ENCODE data around the gene NHSL1. TPM values are rescaled to one million over a fixed set of nuclear protein-coding genes. Genes with fewer than 3 reads are reported as not detected.

NHSL1 gene
- total and polyA plus RNA-seq, 2 of the 8 experiments (the other 6 are each of a cell fraction or from before 2014, with no cell fraction given), result 7.2 to 32.4 TPM

- no peak overlapping the region for H2BK15ac ChIP-seq (ENCODE audit: low read length)
- H3K4me3 ChIP-seq (ENCODE audit: extremely low read depth in 1 of 4, insufficient read depth in 2 of 4, low read depth in 3 of 4, low read length in 4 of 4), result no peak overlapping the region
- TF ChIP-seq SUZ12 (IDR thresholded peaks at IDR 0.05; ENCODE audit: low read length) (no peak), BACH1 (IDR thresholded peaks at IDR 0.05; ENCODE audit: low read length) (no peak), RBBP5 (IDR thresholded peaks at IDR 0.05; ENCODE audit: borderline replicate concordance, low read depth, low read length) (no peak), E2F6 (IDR thresholded peaks at IDR 0.05) (no peak), KDM1A (IDR thresholded peaks at IDR 0.05; ENCODE audit: borderline replicate concordance, low read length) (no peak), RAD21 (IDR thresholded peaks at IDR 0.05 in 1 of 2, conservative IDR thresholded peaks at IDR 0.05 in 1 of 2; ENCODE audit: low read depth in 2 of 2, low read length in 2 of 2) (no peak), BRCA1 (IDR thresholded peaks at IDR 0.05; ENCODE audit: low read depth, low read length) (no peak), RNF2 (IDR thresholded peaks at IDR 0.05; ENCODE audit: borderline replicate concordance, low read depth, low read length, missing control alignments, poor library complexity, severe bottlenecking) (no peak), RFX5 (IDR thresholded peaks at IDR 0.05; ENCODE audit: borderline replicate concordance, low read depth, low read length) (no peak), TAF1 (IDR thresholded peaks at IDR 0.05; ENCODE audit: low read depth, low read length) (no peak)
- H4K8ac ChIP-seq (ENCODE audit: extremely low read depth, insufficient read depth, low read length), result no peak overlapping the region
- H4K91ac ChIP-seq (replicated peaks; ENCODE audit: insufficient read length, low read length), result no peak overlapping the region
- no peak overlapping the region for H2BK5ac ChIP-seq (ENCODE audit: low read depth, low read length)
- no peak overlapping the region for H4K5ac ChIP-seq (ENCODE audit: insufficient read length, low read depth, low read length)
- POLR2A ChIA-PET (ENCODE audit: partially characterized antibody), result interaction anchor here (0.6 to 3.3 kb wide), 9 partner anchors 8 to 395 kb away, joined by 3 to 20 read pairs (median 4); no protein-coding TSS in a partner anchor
- FAIRE-seq (no peak), DNase-seq (ENCODE audit: low read depth in 1 of 2, low spot score in 2 of 2) (no peak)
- H3K79me2 ChIP-seq (ENCODE audit: control insufficient read depth in 1 of 2, insufficient read depth in 2 of 2, low read length in 2 of 2), result peaks cover 0 to 31% of the 10 kb centered on the region in 2 experiments; a peak in 3 of 4 replicates
- no peaks in the 10 kb centered on the region for H3K9me3 ChIP-seq (ENCODE audit: insufficient read depth in 2 of 2, low read depth in 1 of 2, low read length in 1 of 2)
- no peak overlapping the region for H2BK12ac ChIP-seq (ENCODE audit: low read depth, low read length)
- no peak overlapping the region for H3K14ac ChIP-seq (ENCODE audit: insufficient read length)
- H2BK20ac ChIP-seq (ENCODE audit: low read length), result no peak overlapping the region
- no peak overlapping the region for H3K9ac ChIP-seq (replicated peaks in 1 of 4; ENCODE audit: extremely low read depth in 1 of 4, low read depth in 3 of 4, low read length in 3 of 4)
- H3K23ac ChIP-seq (ENCODE audit: insufficient read length), result no peak overlapping the region
- no peak overlapping the region for H3K56ac ChIP-seq (replicated peaks; ENCODE audit: insufficient read length, low read depth, low read length)
- H3K23me2 ChIP-seq (ENCODE audit: low read depth, low read length), result peaks cover 6% of the 10 kb centered on the region
- no peak overlapping the region; a peak in 1 of 4 replicates for H3K4me2 ChIP-seq (ENCODE audit: insufficient read depth in 1 of 2, low read depth in 2 of 2, low read length in 2 of 2)
- no peak overlapping the region for H3K4ac ChIP-seq (replicated peaks; ENCODE audit: insufficient read length, low read depth, low read length)
- no peak overlapping the region for H3K18ac ChIP-seq (ENCODE audit: extremely low read depth, low read length)
- H4K20me1 ChIP-seq (replicated peaks in 1 of 2; ENCODE audit: control insufficient read depth in 1 of 2, insufficient read depth in 2 of 2, low read length in 2 of 2), result no peaks in the 10 kb centered on the region
- H3K4me1 ChIP-seq (replicated peaks in 1 of 4; ENCODE audit: control insufficient read depth in 3 of 4, insufficient read depth in 4 of 4, low read length in 3 of 4), result peaks cover 5 to 25% (median 18%) of the 10 kb centered on the region in 4 experiments
- no peak overlapping the region for H2AFZ ChIP-seq (ENCODE audit: low read length)
- no peak overlapping the region for H3K27ac ChIP-seq (ENCODE audit: low read depth, low read length)
- peaks cover 0 to 5% (median 0%) of the 10 kb centered on the region in 4 experiments; a peak in 1 of 8 replicates for H3K36me3 ChIP-seq (ENCODE audit: control insufficient read depth in 2 of 4, insufficient read depth in 4 of 4, low read length in 3 of 4)
- H3K79me1 ChIP-seq (ENCODE audit: low read depth, low read length), result no peaks in the 10 kb centered on the region; the same call in 1 of the 2 replicates
- 86% methylated on average over 5 of the region's 5 CpGs; no CpG with 5 or more reads in 1 of the 2 experiments for WGBS, 2 experiments (ENCODE audit: extremely low coverage in 1 of 2, insufficient coverage in 1 of 2, insufficient read length in 1 of 2, insufficient replicate concordance in 2 of 2, low coverage in 1 of 2, low lambda C conversion rate in 2 of 2, missing lambda C conversion rate in 1 of 2)
- no peak overlapping the region for H2AK5ac ChIP-seq (ENCODE audit: low read depth, low read length)
- CTCF ChIA-PET (ENCODE audit: partially characterized antibody), result interaction anchor here (0.9 to 13.8 kb wide), 4 partner anchors 8 to 87 kb away, joined by 3 to 192 read pairs (median 9); no protein-coding TSS in a partner anchor
- H2BK120ac ChIP-seq (replicated peaks; ENCODE audit: low read depth, low read length), result no peak overlapping the region
- H3K27me3 ChIP-seq (replicated peaks in 1 of 4; ENCODE audit: control insufficient read depth in 3 of 4, extremely low read depth in 1 of 4, insufficient read depth in 3 of 4, low read length in 3 of 4), result no peaks in the 10 kb centered on the region
Observed at GRCh38 chr6:138500867-138501446, 1.7 kb upstream of the NHSL1 start.
